Raji (cell line): ENCODE measurements around the gene KDM5A.

Experiments
- POLR2A ChIP-seq: IDR thresholded peaks from 2 replicates; pipeline ENCODE4 v1.6.1; 2011; ENCODE audit warnings: low read depth, low read length, control low read depth; ENCODE audit not compliant: insufficient read depth

KDM5A gene

GRCh38 chr12:389142-390096 is at the start of gene KDM5A:
Gene KDM5A, minus strand, starts transcription at chr12:389320. Its CDS starts 229 bp downstream, at chr12:389091.
- peak; percentile 93 for TF ChIP-seq POLR2A

- TF ChIP-seq POLR2A = no peak
These were observed 33.4 kb upstream of the KDM5A start for GRCh38 chr12:422526-422925.

- no peak for TF ChIP-seq POLR2A
These were observed 29.3 kb upstream of the KDM5A start for GRCh38 chr12:418432-418831.

GRCh38 chr12:414859-415258 is 25.7 kb upstream of the KDM5A start:
- TF ChIP-seq POLR2A = no peak

GRCh38 chr12:402029-402389 is 12.9 kb upstream of the KDM5A start:
- no peak for TF ChIP-seq POLR2A

- TF ChIP-seq POLR2A = peak; percentile 80
These were observed 12.3 kb upstream of the KDM5A start, which contains the start of gene CCDC77 for GRCh38 chr12:401235-402028. Gene CCDC77, plus strand, starts transcription at chr12:401644. Its CDS starts 7,740 bp downstream, at chr12:409384.

GRCh38 chr12:400828-401227 is 11.7 kb upstream of the KDM5A start:
- no peak for TF ChIP-seq POLR2A

- no peak for TF ChIP-seq POLR2A
These were observed 479 bp downstream of the KDM5A start for GRCh38 chr12:388541-389141.

GRCh38 chr12:388012-388411 is 1.1 kb downstream of the KDM5A start:
- TF ChIP-seq POLR2A = no peak

- no peak for TF ChIP-seq POLR2A
These were observed 2.5 kb downstream of the KDM5A start for GRCh38 chr12:386651-387050.

GRCh38 chr12:367972-368371 is 21.1 kb downstream of the KDM5A start:
- TF ChIP-seq POLR2A = no peak

GRCh38 chr12:366820-367219 is 22.3 kb downstream of the KDM5A start:
- TF ChIP-seq POLR2A = no peak

- no peak for TF ChIP-seq POLR2A
These were observed 30.0 kb downstream of the KDM5A start for GRCh38 chr12:359091-359490.

GRCh38 chr12:356276-356988 is 32.7 kb downstream of the KDM5A start:
- TF ChIP-seq POLR2A = no peak

- no peak for TF ChIP-seq POLR2A
These were observed 52.1 kb downstream of the KDM5A start for GRCh38 chr12:337039-337438.
